HCT116 (cell line): ENCODE results near the gene DBR1. TPM values are rescaled to one million over a fixed set of nuclear protein-coding genes. Genes with fewer than 3 reads are reported as not detected.

Source experiments
- ATAC-seq: fragments of 200-7000 bp; cut with Tn5 transposase; 2 replicates; pipeline ENCODE4 v1.9.1; 2020; ENCODE audit warnings: mild to moderate bottlenecking, moderate library complexity
- BruUV-seq: library from RNA; stranded (reverse); fragments of 400-500 nt; replicated peaks from 2 replicates; lab custom pipeline; 2021; lab: Mats Ljungman, UMichigan
- CTCF ChIA-PET: fragments of 300-600 bp; sonication (Branson Sonifier 250); formaldehyde crosslinking; loops from one replicate; lab custom pipeline; 2021; ENCODE audit warnings: antibody characterized with exemption; lab: Charles Lee
- POLR2A ChIA-PET: fragments of 300-600, 350-600 bp; sonication (Branson Sonifier 250); formaldehyde crosslinking; loops from one replicate; lab custom pipeline; 2021; ENCODE audit warnings: antibody characterized with exemption; lab: Charles Lee
- RAD21 ChIA-PET, 2 experiments: fragments of 300-600 bp; sonication (Branson Sonifier 250); formaldehyde crosslinking; loops; one replicate each; lab custom pipeline; 2023; ENCODE audit warnings: low total read pairs in 2 of 2; ENCODE audit not compliant: uncharacterized antibody in 2 of 2, unreplicated experiment in 2 of 2, low non-redundant PET in 1 of 2; lab: Charles Lee
- DNase-seq: peaks from one replicate; pipeline ENCODE4 v3.0.0-alpha.2; 2010; ENCODE audit warnings: low read depth, low spot score
- H2AFZ ChIP-seq: fragments of 200-600 bp; shearing (Covaris generic), sonication (generic); 2 replicates; pipeline ENCODE4 v1.6.1; 2017; ENCODE audit warnings: low read depth, mixed run types, mixed read lengths, antibody characterized with exemption, low read length; ENCODE audit not compliant: poor library complexity, severe bottlenecking
- H3K27ac ChIP-seq: 2 replicates; pipeline ENCODE4 v1.5.1; 2012; ENCODE audit warnings: low read depth, low read length
- H3K27me3 ChIP-seq: fragments of 200-600 bp; sonication (generic); 2 replicates; pipeline ENCODE4 v1.6.1; 2016; ENCODE audit warnings: mixed run types, low read length, mixed read lengths; ENCODE audit not compliant: insufficient read depth
- H3K36me3 ChIP-seq, 2 experiments: fragments of 200-500 bp in 1 of 2; fragments of 200-600 bp in 1 of 2; sonication (Bioruptor generic) in 1 of 2; sonication (generic) in 1 of 2; 2 replicates each; pipeline versions ENCODE4 v1.5.1 to v1.6.1; 2014 to 2016; ENCODE audit warnings: low read length in 2 of 2, inconsistent platforms in 1 of 2, mixed read lengths in 1 of 2, mixed run types in 1 of 2; ENCODE audit not compliant: insufficient read depth in 2 of 2, control insufficient read depth in 1 of 2
- H3K4me1 ChIP-seq, 2 experiments: fragments of 200-600 bp in 1 of 2; sonication (generic) in 1 of 2; 2 replicates each; pipeline versions ENCODE4 v1.5.1 to v1.6.1; 2012 to 2017; ENCODE audit warnings: low read length in 2 of 2, inconsistent platforms in 1 of 2, mild to moderate bottlenecking in 1 of 2, mixed read lengths in 1 of 2, mixed run types in 1 of 2, moderate library complexity in 1 of 2; ENCODE audit not compliant: insufficient read depth in 2 of 2, control insufficient read depth in 1 of 2
- H3K4me2 ChIP-seq: fragments of 200-600 bp; sonication (generic); 2 replicates; pipeline ENCODE4 v1.6.1; 2017; ENCODE audit warnings: mixed run types, low read length, mixed read lengths
- H3K4me3 ChIP-seq, 2 experiments: fragments of 200-600 bp in 1 of 2; sonication (generic) in 1 of 2; replicated peaks in 1 of 2; 2 replicates each; pipeline ENCODE4 v1.5.1; 2011 to 2016; ENCODE audit warnings: low read length in 2 of 2, control low read depth in 1 of 2, low read depth in 1 of 2, mild to moderate bottlenecking in 1 of 2, mixed read lengths in 1 of 2, mixed run types in 1 of 2
- H3K79me2 ChIP-seq: fragments of 200-600 bp; sonication (generic); 2 replicates; pipeline ENCODE4 v1.6.1; 2017; ENCODE audit warnings: mild to moderate bottlenecking, mixed run types, low read length, moderate library complexity, mixed read lengths; ENCODE audit not compliant: insufficient read depth
- H3K9ac ChIP-seq: fragments of 200-600 bp; sonication (generic); 2 replicates; pipeline ENCODE4 v1.6.1; 2016; ENCODE audit warnings: low read length, mixed read lengths
- H3K9me2 ChIP-seq: fragments of 200-600 bp; sonication (generic), shearing (Covaris generic); 2 replicates; pipeline ENCODE4 v1.6.1; 2017; ENCODE audit warnings: mixed run types, mild to moderate bottlenecking, moderate library complexity; ENCODE audit not compliant: insufficient read depth
- H3K9me3 ChIP-seq, 2 experiments: fragments of 200-500 bp in 1 of 2; fragments of 200-600 bp in 1 of 2; sonication (Bioruptor generic) in 1 of 2; sonication (generic) in 1 of 2; 2 replicates each; pipeline ENCODE4 v1.6.1; 2014 to 2017; ENCODE audit warnings: low read length in 2 of 2, mixed read lengths in 2 of 2, inconsistent platforms in 1 of 2, low read depth in 1 of 2, mild to moderate bottlenecking in 1 of 2, mixed run types in 1 of 2, moderate library complexity in 1 of 2; ENCODE audit not compliant: control insufficient read depth in 1 of 2, insufficient read depth in 1 of 2
- H4K20me1 ChIP-seq: fragments of 200-600 bp; sonication (generic), shearing (Covaris generic); 2 replicates; pipeline ENCODE4 v1.6.1; 2017; ENCODE audit warnings: mixed run types, mild to moderate bottlenecking, moderate library complexity; ENCODE audit not compliant: insufficient read depth
- CTCF ChIP-seq, 3 experiments: fragments of 200-600 bp in 1 of 3; sonication (generic) in 1 of 3; IDR thresholded peaks in 2 of 3; conservative IDR thresholded peaks in 1 of 3; 2 replicates each; pipeline ENCODE4 v1.5.1; 2012 to 2017; ENCODE audit warnings: low read depth in 2 of 3, low read length in 2 of 3, antibody characterized with exemption in 1 of 3, borderline replicate concordance in 1 of 3, control low read depth in 1 of 3, mild to moderate bottlenecking in 1 of 3, mixed read lengths in 1 of 3, mixed run types in 1 of 3, moderate library complexity in 1 of 3; ENCODE audit not compliant: insufficient read depth in 1 of 3
- EGR1 ChIP-seq: IDR thresholded peaks from 2 replicates; pipeline ENCODE4 v1.6.1; 2012; ENCODE audit warnings: low read depth
- EZH2 ChIP-seq: fragments of 200-600 bp; sonication (generic); IDR thresholded peaks from 2 replicates; pipeline ENCODE4 v1.6.1; 2017; ENCODE audit warnings: antibody characterized with exemption, mixed run types
- FOSL1 ChIP-seq: IDR thresholded peaks from 2 replicates; pipeline ENCODE4 v1.6.1; 2012; ENCODE audit warnings: low read depth
- POLR2AphosphoS5 ChIP-seq: IDR thresholded peaks from 2 replicates; pipeline ENCODE4 v1.6.1; 2011; ENCODE audit warnings: mild to moderate bottlenecking, low read depth, low read length, moderate library complexity
- SRF ChIP-seq: IDR thresholded peaks from 2 replicates; pipeline ENCODE4 v1.6.1; 2012; ENCODE audit warnings: low read depth
- TCF7L2 ChIP-seq: IDR thresholded peaks from 2 replicates; pipeline ENCODE4 v1.7.0; 2011; ENCODE audit warnings: borderline replicate concordance, inconsistent platforms; ENCODE audit not compliant: insufficient read depth, insufficient read length; ENCODE audit errors: extremely low read depth
- YY1 ChIP-seq: IDR thresholded peaks from 2 replicates; pipeline ENCODE4 v1.6.1; 2011; ENCODE audit warnings: low read length, low read depth, moderate library complexity, mild to moderate bottlenecking; ENCODE audit not compliant: insufficient replicate concordance; ENCODE audit errors: extremely low read depth
- ZFX ChIP-seq: fragments of 450-650 bp; IDR thresholded peaks from 2 replicates; pipeline ENCODE4 v1.6.1; 2017
- ZNF274 ChIP-seq: fragments of 200-500 bp; sonication (Bioruptor generic); IDR thresholded peaks from 2 replicates; pipeline ENCODE4 v1.6.1; 2014; ENCODE audit warnings: mild to moderate bottlenecking, low read depth, low read length, inconsistent platforms
- intact Hi-C: fragments of 100-400 bp; cut with micrococcal nuclease; formaldehyde crosslinking; loops from 2 replicates; pipeline ENCODE4 v1.10.0; 2022
- total RNA-seq: library from RNA; stranded (reverse); gene quantifications from one replicate; pipeline ENCODE4 v1.2.1, GENCODE V29; 2021; ENCODE audit not compliant: unreplicated experiment

DBR1 gene
- total RNA-seq, 1 experiment from 2014 or later: 21.6 TPM

- no TSS peak for BruUV-seq
- POLR2A ChIA-PET: no interaction called here
Observed at GRCh38 chr3:138197524-138197923, 22.8 kb upstream of the DBR1 start.

More at GRCh38 chr3:138197524-138197923, 22.8 kb upstream of the DBR1 start:
- ChIA-PET CTCF (no interaction called here), RAD21 (no interaction called here)
- TF ChIP-seq SRF (no peak), ZNF274 (no peak), EZH2 (no peak), POLR2AphosphoS5 (no peak), EGR1 (no peak), TCF7L2 (no peak), CTCF (IDR thresholded peaks at IDR 0.05 in 2 of 3, conservative IDR thresholded peaks at IDR 0.05 in 1 of 3; ENCODE audit: borderline replicate concordance in 1 of 3, insufficient read depth in 1 of 3, low read depth in 2 of 3, low read length in 2 of 3) (no peak), FOSL1 (no peak), ZFX (no peak), YY1 (no peak)
- Histone ChIP-seq H3K9ac (no peak overlapping the region), H3K9me3 (no peaks in the 10 kb centered on the region), H3K4me3 (no peak overlapping the region), H3K36me3 (peaks cover 0 to 2% of the 10 kb centered on the region in 2 experiments; a peak in 1 of 4 replicates), H3K9me2 (no peaks in the 10 kb centered on the region), H3K27ac (no peak overlapping the region), H4K20me1 (peaks cover 33% of the 10 kb centered on the region; the same call in 1 of the 2 replicates), H2AFZ (no peak overlapping the region), H3K4me2 (no peak overlapping the region), H3K79me2 (peaks cover 88% of the 10 kb centered on the region), H3K27me3 (no peaks in the 10 kb centered on the region), H3K4me1 (no peaks in the 10 kb centered on the region)
- intact Hi-C loops: no loop called here
- DNase-seq (no peak), ATAC-seq (no peak)
